ENCODE data around the gene TRAM2. TPM values are rescaled to one million over a fixed set of nuclear protein-coding genes. Genes with fewer than 3 reads are reported as not detected.

The TRAM2 gene
- total and polyA plus RNA-seq, 9 of the 15 experiments (the other 6 are each of a cell fraction or from before 2014, with no cell fraction given) = 2.6 to 13.3 (median 8.9) TPM

DNA sequence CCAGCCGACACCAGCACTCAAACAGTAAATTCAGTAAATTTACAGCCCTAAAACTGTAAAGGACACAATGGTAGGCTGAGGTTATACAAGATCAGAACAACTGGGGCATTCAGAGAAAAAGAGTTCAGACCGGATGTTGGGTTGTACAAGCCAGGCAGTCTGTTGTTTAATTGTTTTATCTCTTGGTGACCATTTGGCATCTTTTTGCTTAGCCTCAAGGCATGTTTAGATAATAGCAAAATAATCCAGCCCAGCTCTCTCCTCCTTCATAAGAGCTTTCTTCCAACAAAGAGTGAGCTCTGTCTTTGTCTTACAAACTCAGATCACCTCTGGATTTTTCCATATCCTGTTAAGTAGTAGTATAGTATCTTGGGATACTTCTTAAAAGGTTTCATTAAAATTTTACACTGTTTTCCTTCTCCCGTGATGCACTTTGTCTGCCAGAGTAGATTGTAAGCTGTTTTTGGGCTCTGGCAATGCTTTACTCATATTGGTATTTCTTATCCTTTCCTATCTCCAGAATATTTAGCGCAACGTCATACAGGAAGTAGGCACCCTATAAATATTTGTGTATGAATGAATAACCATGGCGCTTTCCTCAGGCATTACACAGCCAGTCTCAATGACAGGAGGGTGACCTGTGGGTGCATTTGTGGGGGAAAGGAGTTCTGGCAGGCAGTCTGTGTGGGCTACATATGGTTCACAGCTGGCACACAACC is 35.6 kb upstream of the TRAM2 start (continued):
- no peak for TF ChIP-seq ZNF212 (CRISPR knock-in tag; IDR thresholded peaks at IDR 0.05)
- peak; percentile 12; the same call in 1 of the 2 replicates for TF ChIP-seq SOX6 (IDR thresholded peaks at IDR 0.05)
- no peak for TF ChIP-seq RREB1 (CRISPR knock-in tag; IDR thresholded peaks at IDR 0.05)
- no peak for TF ChIP-seq ZNF764 (CRISPR knock-in tag; IDR thresholded peaks at IDR 0.05; ENCODE audit: low read depth)
- no peak for TF ChIP-seq CHD2 (IDR thresholded peaks at IDR 0.05; ENCODE audit: low read depth, low read length)
- TF ChIP-seq CREM (IDR thresholded peaks at IDR 0.05; ENCODE audit: low read depth) = no peak
- no peak for TF ChIP-seq SRSF9 (IDR thresholded peaks at IDR 0.05; ENCODE audit: borderline replicate concordance, low read depth, low read length)
- TF ChIP-seq KHSRP (IDR thresholded peaks at IDR 0.05) = no peak
- TF ChIP-seq HIVEP1 (CRISPR knock-in tag; IDR thresholded peaks at IDR 0.05) = no peak
